GM10266 (cell line): Measurements from ENCODE around the gene RTL5.

Experiments
- DNase-seq: peaks from one replicate; pipeline ENCODE4 v3.0.0; 2012; ENCODE audit errors: extremely low spot score
- CTCF ChIP-seq: IDR thresholded peaks from 2 replicates; pipeline ENCODE4 v1.5.1; 2012; ENCODE audit warnings: mild to moderate bottlenecking, low read depth; ENCODE audit not compliant: control insufficient read depth, insufficient read depth; ENCODE audit errors: missing control alignments

Gene RTL5

GRCh38 chrX:72125331-72126047 is 6.2 kb downstream of the RTL5 start:
- no peak for DNase-seq
- no peak for TF ChIP-seq CTCF

- TF ChIP-seq CTCF, result no peak
- DNase-seq, result no peak
Measured at GRCh38 chrX:72124540-72125201, 7.0 kb downstream of the RTL5 start.

- no peak for DNase-seq
- no peak for TF ChIP-seq CTCF
Measured at GRCh38 chrX:72123471-72124185, 8.1 kb downstream of the RTL5 start.

- DNase-seq, result no peak
- no peak for TF ChIP-seq CTCF
Measured at GRCh38 chrX:72122621-72123337, 8.9 kb downstream of the RTL5 start.

GRCh38 chrX:72121383-72121782 is 10.3 kb downstream of the RTL5 start:
- no peak for TF ChIP-seq CTCF

GRCh38 chrX:72120837-72121236 is 10.9 kb downstream of the RTL5 start:
- TF ChIP-seq CTCF, result no peak
- DNase-seq, result no peak

More at GRCh38 chrX:72121383-72121782, 10.3 kb downstream of the RTL5 start:
- DNase-seq, result no peak
